Measurements from ENCODE around the gene CDH4. TPM values are rescaled to one million over a fixed set of nuclear protein-coding genes. Genes with fewer than 3 reads are reported as not detected.

CDH4 gene
- total RNA-seq, 4 donors from 2014 or later: 0.13 to 0.38 (median 0.21) TPM; not detected in 1

GRCh38 chr20:61262036-61262435 is 10.0 kb downstream of the CDH4 start:
- H3K36me3 ChIP-seq: no peaks in the 10 kb centered on the region
- TF ChIP-seq CTCF (IDR thresholded peaks at IDR 0.05) (no peak), POLR2A (IDR thresholded peaks at IDR 0.05) (no peak)
- WGBS, 2 donors: 75 to 89% methylated on average over 14 to 17 of the region's 18 CpGs
- H3K27ac ChIP-seq: no peak overlapping the region
- H3K4me3 ChIP-seq: no peak overlapping the region
- intact Hi-C loops (cut with DNase I): no loop called here
- peaks cover 0 to 78% (median 0%) of the 10 kb centered on the region in 4 donors for H3K27me3 ChIP-seq
- H3K9me3 ChIP-seq: no peaks in the 10 kb centered on the region
- H3K4me1 ChIP-seq: no peaks in the 10 kb centered on the region
- no peak for DNase-seq

GRCh38 chr20:61262514-61262913 is 10.5 kb downstream of the CDH4 start:
- Histone ChIP-seq H3K27me3 (peaks cover 0 to 81% (median 0%) of the 10 kb centered on the region in 4 donors), H3K4me3 (no peak overlapping the region), H3K36me3 (no peaks in the 10 kb centered on the region), H3K9me3 (no peaks in the 10 kb centered on the region), H3K4me1 (no peaks in the 10 kb centered on the region), H3K27ac (no peak overlapping the region)
- DNase-seq: no peak
- intact Hi-C loops (cut with DNase I): no loop called here
- TF ChIP-seq CTCF (IDR thresholded peaks at IDR 0.05): no peak
- TF ChIP-seq POLR2A (IDR thresholded peaks at IDR 0.05): no peak

DNA sequence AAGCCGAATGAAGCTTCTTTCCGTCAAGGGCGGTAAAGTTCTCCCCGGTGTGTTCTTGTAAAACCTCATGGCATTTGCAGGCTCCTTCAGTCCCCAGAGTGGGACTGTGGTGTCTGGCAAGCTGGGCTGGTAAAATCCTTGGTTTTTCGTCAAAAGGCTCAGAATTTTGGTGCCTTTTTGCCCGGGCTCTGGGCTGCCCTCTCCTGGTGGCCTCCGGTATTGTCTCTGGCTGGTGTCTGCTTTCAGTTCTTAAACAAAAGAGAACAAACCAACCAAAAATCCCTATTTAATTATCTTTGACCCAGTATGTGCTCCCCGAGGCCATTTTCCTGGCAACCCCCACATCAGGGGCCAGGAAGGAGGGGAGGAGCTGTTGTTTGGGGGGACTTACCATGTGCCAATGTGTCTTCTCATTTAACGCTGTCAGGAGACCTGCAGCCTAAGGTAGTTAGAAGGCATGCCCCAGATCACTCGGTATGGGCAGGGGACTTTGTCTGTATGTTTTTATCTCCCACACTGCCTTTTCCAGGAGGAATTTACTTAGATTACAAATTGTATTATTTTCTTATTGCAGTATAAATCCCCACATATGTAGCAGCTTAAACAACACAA is 11.1 kb downstream of the CDH4 start:
- Histone ChIP-seq H3K27me3 (peaks cover 0 to 81% (median 0%) of the 10 kb centered on the region in 4 donors), H3K9me3 (no peaks in the 10 kb centered on the region), H3K4me1 (no peaks in the 10 kb centered on the region), H3K36me3 (no peaks in the 10 kb centered on the region), H3K27ac (no peak overlapping the region), H3K4me3 (no peak overlapping the region)
- intact Hi-C loops (cut with DNase I): no loop called here
- TF ChIP-seq CTCF (IDR thresholded peaks at IDR 0.05): peak in 5 of 6 experiments; percentile 29 to 64 (median 51)
- TF ChIP-seq POLR2A (IDR thresholded peaks at IDR 0.05): no peak
- no peak for DNase-seq
- WGBS, 2 donors: 38 to 43% methylated on average over 10 of the region's 10 CpGs

DNA sequence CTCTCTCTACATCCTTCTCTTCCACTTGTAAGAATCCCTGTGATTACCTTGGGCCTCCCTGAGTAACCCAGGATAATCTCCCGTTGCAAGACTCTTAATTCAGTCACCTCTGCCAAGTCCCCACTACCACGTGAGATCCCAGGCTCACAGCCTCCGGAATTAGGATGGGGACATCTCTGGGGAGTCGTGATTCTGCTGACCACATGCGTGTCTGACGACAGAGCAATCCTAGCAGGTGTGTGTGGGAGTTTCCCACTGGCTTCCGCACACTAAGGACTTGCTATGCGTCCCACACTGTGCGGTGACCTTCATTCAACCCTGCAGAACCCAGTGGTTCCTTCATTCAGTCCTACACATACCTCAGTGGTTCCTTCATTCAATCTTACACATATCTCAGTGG is 11.9 kb downstream of the CDH4 start:
- WGBS, 2 donors: 89 to 91% methylated on average over 8 to 9 of the region's 9 CpGs

DNA sequence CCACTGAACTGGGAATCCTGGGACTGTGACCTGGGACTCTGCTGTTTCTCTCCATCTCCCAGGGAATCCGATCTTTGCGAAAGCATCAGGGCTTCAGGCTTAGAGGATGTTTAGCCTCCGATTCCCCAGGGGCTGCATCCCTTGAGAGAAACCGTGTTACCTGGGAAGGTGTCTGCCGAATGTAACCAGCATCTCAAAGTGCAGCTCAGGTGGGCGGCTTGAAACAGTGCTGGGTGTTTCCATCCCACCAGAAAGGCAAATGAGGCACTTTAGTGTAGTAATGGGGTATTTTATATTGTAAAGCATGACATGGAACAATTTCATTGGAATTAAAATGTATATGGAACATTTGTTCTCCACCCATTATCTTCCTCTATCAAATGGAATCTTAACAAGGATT is 15.2 kb downstream of the CDH4 start:
- Histone ChIP-seq H3K4me1 (peaks cover 0 to 6% (median 0%) of the 10 kb centered on the region in 3 donors), H3K9me3 (no peaks in the 10 kb centered on the region), H3K27ac (no peak overlapping the region), H3K36me3 (no peaks in the 10 kb centered on the region), H3K4me3 (no peak overlapping the region), H3K27me3 (peaks cover 0 to 62% (median 0%) of the 10 kb centered on the region in 4 donors)
- TF ChIP-seq POLR2A (IDR thresholded peaks at IDR 0.05): no peak
- no peak for TF ChIP-seq CTCF (IDR thresholded peaks at IDR 0.05)
- WGBS, 2 donors: 86 to 91% methylated on average over 5 to 6 of the region's 6 CpGs
- intact Hi-C loops (cut with DNase I): no loop called here
- DNase-seq: no peak

More for the DNA sequence above, 11.9 kb downstream of the CDH4 start:
- Histone ChIP-seq H3K27ac (no peak overlapping the region), H3K27me3 (peaks cover 0 to 75% (median 0%) of the 10 kb centered on the region in 4 donors), H3K36me3 (no peaks in the 10 kb centered on the region), H3K4me3 (no peak overlapping the region), H3K4me1 (no peaks in the 10 kb centered on the region), H3K9me3 (no peaks in the 10 kb centered on the region)
- DNase-seq: no peak
- no peak for TF ChIP-seq POLR2A (IDR thresholded peaks at IDR 0.05)
- TF ChIP-seq CTCF (IDR thresholded peaks at IDR 0.05): no peak
- intact Hi-C loops (cut with DNase I): no loop called here
